DND-41 (cell line): Measurements from ENCODE around the gene MGAT2.
A peak's percentile ranks its signal among the peaks of the same experiment; 100 is the strongest.
"Not testable (repeated sequence)": the region's sequence is repeated elsewhere in the genome, so short reads cannot be mapped to it uniquely, and the experiment has no call there.

ENCODE experiments used
- ATAC-seq: fragments of 200-7000 bp; cut with Tn5 transposase; 3 replicates; pipeline ENCODE4 v1.9.1; 2021; ENCODE audit warnings: low read depth; ENCODE audit not compliant: insufficient read depth
- DNase-seq: peaks from one replicate; pipeline ENCODE4 v3.0.0-alpha.2; 2020
- H2AFZ ChIP-seq: 2 replicates; pipeline ENCODE4 v1.6.0; 2012; ENCODE audit warnings: low read depth, low read length
- H3K27ac ChIP-seq: 2 replicates; pipeline ENCODE4 v1.5.1; 2012; ENCODE audit warnings: low read length, inconsistent platforms
- H3K27me3 ChIP-seq: fragments of 200-600 bp; sonication (generic); 2 replicates; pipeline ENCODE4 v1.6.0; 2012; ENCODE audit warnings: low read length, mild to moderate bottlenecking, inconsistent platforms; ENCODE audit not compliant: insufficient read depth, poor library complexity
- H3K36me3 ChIP-seq: 2 replicates; pipeline ENCODE4 v1.5.1; 2012; ENCODE audit warnings: low read length, inconsistent platforms; ENCODE audit not compliant: insufficient read depth
- H3K4me1 ChIP-seq: 2 replicates; pipeline ENCODE4 v1.5.1; 2012; ENCODE audit warnings: mild to moderate bottlenecking, low read length; ENCODE audit not compliant: insufficient read depth
- H3K4me2 ChIP-seq: 2 replicates; pipeline ENCODE4 v1.6.0; 2012; ENCODE audit warnings: mild to moderate bottlenecking, moderate library complexity, low read length, inconsistent platforms; ENCODE audit not compliant: insufficient read depth
- H3K4me3 ChIP-seq, 2 experiments: fragments of 200-600 bp in 1 of 2; shearing (Covaris generic) in 1 of 2; 2 replicates each; pipeline ENCODE4 v1.5.1; 2012 to 2016; ENCODE audit warnings: inconsistent platforms in 2 of 2, low read length in 2 of 2, mild to moderate bottlenecking in 2 of 2, low read depth in 1 of 2, moderate library complexity in 1 of 2
- H3K79me2 ChIP-seq: 2 replicates; pipeline ENCODE4 v1.6.0; 2012; ENCODE audit warnings: low read length, inconsistent platforms; ENCODE audit not compliant: insufficient read depth
- H3K9ac ChIP-seq: 2 replicates; pipeline ENCODE4 v1.6.0; 2012; ENCODE audit warnings: low read depth, mild to moderate bottlenecking, inconsistent platforms, low read length, moderate library complexity
- H3K9me3 ChIP-seq: 2 replicates; pipeline ENCODE4 v1.5.1; 2012; ENCODE audit warnings: low read length, moderate library complexity, mild to moderate bottlenecking, inconsistent platforms; ENCODE audit not compliant: insufficient read depth, severe bottlenecking
- H4K20me1 ChIP-seq: 2 replicates; pipeline ENCODE4 v1.6.0; 2012; ENCODE audit warnings: low read length; ENCODE audit not compliant: insufficient read depth
- CTCF ChIP-seq: IDR thresholded peaks from 2 replicates; pipeline ENCODE4 v1.5.1; 2012; ENCODE audit warnings: borderline replicate concordance, low read length, moderate library complexity, mild to moderate bottlenecking; ENCODE audit not compliant: poor library complexity, severe bottlenecking; ENCODE audit errors: extremely low read depth
- EZH2 ChIP-seq: IDR thresholded peaks from 3 replicates; pipeline ENCODE4 v1.6.1; 2012; ENCODE audit warnings: borderline replicate concordance, low read depth, mild to moderate bottlenecking, moderate library complexity, low read length, inconsistent platforms; ENCODE audit not compliant: severe bottlenecking

Gene MGAT2

GRCh38 chr14:49615776-49616175, 4.8 kb upstream of the MGAT2 start:
- H3K27ac ChIP-seq = no peak overlapping the region
- no peak for TF ChIP-seq CTCF
- TF ChIP-seq EZH2 = no peak
- no peak overlapping the region for H3K4me2 ChIP-seq
- DNase-seq (no peak), ATAC-seq (no peak)
- H3K36me3 ChIP-seq = peaks cover 71% of the 10 kb centered on the region
- H3K79me2 ChIP-seq = peaks cover 81% of the 10 kb centered on the region
- H4K20me1 ChIP-seq = peaks cover 23% of the 10 kb centered on the region; the same call in 1 of the 2 replicates
- H2AFZ ChIP-seq = no peak overlapping the region
- no peak overlapping the region for H3K4me3 ChIP-seq
- no peaks in the 10 kb centered on the region for H3K27me3 ChIP-seq
- peaks cover 23% of the 10 kb centered on the region for H3K4me1 ChIP-seq
- H3K9me3 ChIP-seq = no peaks in the 10 kb centered on the region
- no peak overlapping the region for H3K9ac ChIP-seq

GRCh38 chr14:49617852-49618519, 2.6 kb upstream of the MGAT2 start:
- Histone ChIP-seq H3K4me1 (peaks cover 38% of the 10 kb centered on the region), H3K27me3 (no peaks in the 10 kb centered on the region), H3K4me3 (no peak overlapping the region), H2AFZ (no peak overlapping the region), H3K79me2 (peaks cover 82% of the 10 kb centered on the region), H3K27ac (no peak overlapping the region), H3K36me3 (peaks cover 70% of the 10 kb centered on the region), H3K9me3 (no peaks in the 10 kb centered on the region), H3K9ac (0 out of 2 replicates have a peak overlapping the region, but pooled peaks have one; percentile 87), H3K4me2 (peak overlapping the region; percentile 90), H4K20me1 (peaks cover 31% of the 10 kb centered on the region)
- no peak for TF ChIP-seq EZH2
- TF ChIP-seq CTCF = no peak
- no peak for ATAC-seq
- DNase-seq = no peak

- not testable (repeated sequence) for H3K9me3 ChIP-seq, H3K27me3 ChIP-seq, ATAC-seq, DNase-seq, H2AFZ ChIP-seq
- peaks cover 31% of the 10 kb centered on the region for H4K20me1 ChIP-seq
- H3K4me1 ChIP-seq = peaks cover 51% of the 10 kb centered on the region
- H3K9ac ChIP-seq = peak overlapping the region; percentile 87
- peak overlapping the region; percentile 90 for H3K4me2 ChIP-seq
- peaks cover 88% of the 10 kb centered on the region for H3K79me2 ChIP-seq
- peak overlapping the region; percentile 67 to 72; a peak in 3 of 4 replicates for H3K4me3 ChIP-seq
- H3K27ac ChIP-seq = peak overlapping the region; percentile 88
- peaks cover 68% of the 10 kb centered on the region for H3K36me3 ChIP-seq
Measured at GRCh38 chr14:49619273-49619672, 1.3 kb upstream of the MGAT2 start.

- peaks cover 54% of the 10 kb centered on the region for H3K4me1 ChIP-seq
- H3K9ac ChIP-seq = peak overlapping the region; percentile 87
- H3K27me3 ChIP-seq = no peaks in the 10 kb centered on the region
- TF ChIP-seq EZH2 = no peak
- TF ChIP-seq CTCF = no peak
- peaks cover 68% of the 10 kb centered on the region for H3K36me3 ChIP-seq
- DNase-seq (no peak), ATAC-seq (no peak)
- H3K9me3 ChIP-seq = no peaks in the 10 kb centered on the region
- H3K79me2 ChIP-seq = peaks cover 87% of the 10 kb centered on the region
- peak overlapping the region; percentile 79 for H2AFZ ChIP-seq
- H3K27ac ChIP-seq = peak overlapping the region; percentile 88
- peak overlapping the region; percentile 90 for H3K4me2 ChIP-seq
- peak overlapping the region; percentile 67 to 72 for H3K4me3 ChIP-seq
- peaks cover 31% of the 10 kb centered on the region for H4K20me1 ChIP-seq
Measured at GRCh38 chr14:49619730-49620129, 869 bp upstream of the MGAT2 start.
